VCaP (cell line): ENCODE results near the gene B3GNT2.

Source experiments
- H3K27ac ChIP-seq: fragments of 450-650 bp; 2 replicates; pipeline ENCODE4 v1.5.1; 2017
- CTCF ChIP-seq: fragments of 450-650 bp; conservative IDR thresholded peaks from 2 replicates; pipeline ENCODE4 v1.5.1; 2017; ENCODE audit warnings: mild to moderate bottlenecking, moderate library complexity

B3GNT2 gene

GRCh38 chr2:62217970-62218369 is 22.1 kb downstream of the B3GNT2 start:
- no peak overlapping the region for H3K27ac ChIP-seq

GRCh38 chr2:62219407-62220159 is 23.7 kb downstream of the B3GNT2 start:
- TF ChIP-seq CTCF: no peak
- H3K27ac ChIP-seq: no peak overlapping the region

More at GRCh38 chr2:62217970-62218369, 22.1 kb downstream of the B3GNT2 start:
- no peak for TF ChIP-seq CTCF

GRCh38 chr2:62221141-62221540 is 25.2 kb downstream of the B3GNT2 start:
- H3K27ac ChIP-seq: no peak overlapping the region
- TF ChIP-seq CTCF: no peak

GRCh38 chr2:62222171-62222570 is 26.3 kb downstream of the B3GNT2 start:
- TF ChIP-seq CTCF: no peak
- no peak overlapping the region for H3K27ac ChIP-seq

- no peak overlapping the region for H3K27ac ChIP-seq
- TF ChIP-seq CTCF: no peak
These were observed 26.8 kb downstream of the B3GNT2 start for GRCh38 chr2:62222674-62223073.

GRCh38 chr2:62224976-62225375 is 29.1 kb downstream of the B3GNT2 start:
- no peak for TF ChIP-seq CTCF
- no peak overlapping the region for H3K27ac ChIP-seq

GRCh38 chr2:62227386-62228075 is 31.6 kb downstream of the B3GNT2 start:
- no peak for TF ChIP-seq CTCF
- H3K27ac ChIP-seq: no peak overlapping the region
